ENCODE measurements around the gene FBXL22.

FBXL22 gene

GRCh38 chr15:63602595-63602994, 5.4 kb downstream of the FBXL22 start (continued):
- no peak for TF ChIP-seq PRDM10 (tag by site-specific recombination; IDR thresholded peaks at IDR 0.05)
- no peak for TF ChIP-seq KLF10 (tag by site-specific recombination; IDR thresholded peaks at IDR 0.05)
- no peak for TF ChIP-seq OVOL3 (tag by site-specific recombination; IDR thresholded peaks at IDR 0.05)
- TF ChIP-seq ZNF670 (tag by site-specific recombination; IDR thresholded peaks at IDR 0.05; ENCODE audit: low read depth): no peak
- no peak for TF ChIP-seq KLF9 (tag by site-specific recombination; IDR thresholded peaks at IDR 0.05; ENCODE audit: low read depth)

- H3K36me3 ChIP-seq (ENCODE audit: control insufficient read depth in 2 of 2, insufficient read depth in 1 of 2, low read length in 2 of 2): peaks cover 0 to 10% of the 10 kb centered on the region in 2 experiments; a peak in 1 of 3 replicates
- no peak overlapping the region for H3K27ac ChIP-seq (ENCODE audit: extremely low read depth, low read depth, low read length)
- no peaks in the 10 kb centered on the region for H3K9me3 ChIP-seq (ENCODE audit: control insufficient read depth, insufficient read depth, low read depth, low read length)
- H3K4me3 ChIP-seq (ENCODE audit: low read depth, low read length): no peak overlapping the region
- TF ChIP-seq GLIS1 (tag by site-specific recombination; IDR thresholded peaks at IDR 0.05) (no peak), ZNF580 (tag by site-specific recombination; IDR thresholded peaks at IDR 0.05) (no peak), ZNF16 (tag by site-specific recombination; IDR thresholded peaks at IDR 0.05; ENCODE audit: low read depth) (no peak), ZNF704 (tag by site-specific recombination; IDR thresholded peaks at IDR 0.05) (no peak), ZNF561 (tag by site-specific recombination; IDR thresholded peaks at IDR 0.05; ENCODE audit: borderline replicate concordance) (no peak), ZNF645 (tag by site-specific recombination; IDR thresholded peaks at IDR 0.05) (no peak), SCRT2 (tag by site-specific recombination; IDR thresholded peaks at IDR 0.05) (no peak), ZNF776 (tag by site-specific recombination; IDR thresholded peaks at IDR 0.05; ENCODE audit: borderline replicate concordance) (no peak), ZNF10 (tag by site-specific recombination; IDR thresholded peaks at IDR 0.05) (no peak), BCL6B (tag by site-specific recombination; IDR thresholded peaks at IDR 0.05) (no peak)
- 0 out of 2 replicates have a peak, but pooled peaks cover 2% of the 10 kb centered on the region for H3K4me1 ChIP-seq (ENCODE audit: control insufficient read depth, insufficient read depth, low read length)
- ChIA-PET CTCF (interaction anchor here (0.6 kb wide), 1 partner anchor 116 kb away, joined by 3 read pairs; no protein-coding TSS in a partner anchor), POLR2A (no interaction called here)
Measured at GRCh38 chr15:63603516-63603915, 6.3 kb downstream of the FBXL22 start.

- ChIA-PET POLR2A (no interaction called here), CTCF (interaction anchor here (0.6 kb wide), 1 partner anchor 117 kb away, joined by 3 read pairs; no protein-coding TSS in a partner anchor)
- Histone ChIP-seq H3K4me3 (ENCODE audit: low read depth, low read length) (no peak overlapping the region), H3K9me3 (ENCODE audit: control insufficient read depth, insufficient read depth, low read depth, low read length) (no peaks in the 10 kb centered on the region), H3K36me3 (ENCODE audit: control insufficient read depth in 2 of 2, insufficient read depth in 1 of 2, low read length in 2 of 2) (peaks cover 0 to 17% of the 10 kb centered on the region in 2 experiments; a peak in 1 of 3 replicates), H3K4me1 (ENCODE audit: control insufficient read depth, insufficient read depth, low read length) (0 out of 2 replicates have a peak, but pooled peaks cover 2% of the 10 kb centered on the region), H3K27ac (ENCODE audit: extremely low read depth, low read depth, low read length) (no peak overlapping the region)
- TF ChIP-seq ZNF580 (tag by site-specific recombination; IDR thresholded peaks at IDR 0.05) (no peak), PRDM4 (tag by site-specific recombination; IDR thresholded peaks at IDR 0.05) (peak; percentile 90)
Measured at GRCh38 chr15:63604281-63604680, 7.1 kb downstream of the FBXL22 start.
